GM12873 (cell line): ENCODE measurements around the gene CSE1L.

Source experiments
- CTCF ChIP-seq: IDR thresholded peaks from 2 replicates; pipeline ENCODE4 v1.5.1; 2012; ENCODE audit warnings: low read depth, mild to moderate bottlenecking, moderate library complexity, low read length, control low read depth; ENCODE audit not compliant: insufficient read depth; ENCODE audit errors: missing control alignments

The CSE1L gene

GRCh38 chr20:49091104-49091503, 45.0 kb downstream of the CSE1L start:
- TF ChIP-seq CTCF: no peak

- TF ChIP-seq CTCF: no peak
Observed at GRCh38 chr20:49091762-49092161, 45.6 kb downstream of the CSE1L start.

GRCh38 chr20:49096203-49096730, 50.2 kb downstream of the CSE1L start:
- no peak for TF ChIP-seq CTCF

GRCh38 chr20:49097159-49097558, 51.0 kb downstream of the CSE1L start:
- no peak for TF ChIP-seq CTCF

GRCh38 chr20:49098136-49098535, 52.0 kb downstream of the CSE1L start:
- TF ChIP-seq CTCF: no peak

- no peak for TF ChIP-seq CTCF
Observed at GRCh38 chr20:49099011-49099410, 52.9 kb downstream of the CSE1L start.

GRCh38 chr20:49100972-49101371, 54.9 kb downstream of the CSE1L start:
- TF ChIP-seq CTCF: no peak
